HG02623 (cell line): Measurements from ENCODE around the gene NFIC.
"Not testable (repeated sequence)": the region's sequence is repeated elsewhere in the genome, so short reads cannot be mapped to it uniquely, and the experiment has no call there.

Source experiments
- ATAC-seq: cut with Tn5 transposase; IDR thresholded peaks from one replicate; pipeline ENCODE4 v1.9.1; 2021; ENCODE audit warnings: moderate library complexity; ENCODE audit not compliant: unreplicated experiment

Gene NFIC

GRCh38 chr19:3336680-3337523, 29.5 kb upstream of the NFIC start:
- no peak for ATAC-seq

GRCh38 chr19:3338541-3339181, 27.7 kb upstream of the NFIC start:
- no peak for ATAC-seq

- ATAC-seq, result no peak
Observed at GRCh38 chr19:3340340-3340739, 26.0 kb upstream of the NFIC start.

GRCh38 chr19:3342246-3342645, 24.1 kb upstream of the NFIC start:
- ATAC-seq, result no peak

- ATAC-seq, result not testable (repeated sequence)
Observed at GRCh38 chr19:3342962-3343361, 23.4 kb upstream of the NFIC start.

- ATAC-seq, result no peak
Observed at GRCh38 chr19:3343619-3344502, 22.5 kb upstream of the NFIC start.

- no peak for ATAC-seq
Observed at GRCh38 chr19:3344608-3345598, 21.5 kb upstream of the NFIC start.

GRCh38 chr19:3345850-3346460, 20.4 kb upstream of the NFIC start:
- no peak for ATAC-seq

GRCh38 chr19:3346677-3347353, 19.6 kb upstream of the NFIC start:
- no peak for ATAC-seq

GRCh38 chr19:3348042-3348441, 18.3 kb upstream of the NFIC start:
- ATAC-seq, result no peak

GRCh38 chr19:3348469-3348868, 17.9 kb upstream of the NFIC start:
- ATAC-seq, result not testable (repeated sequence)

- ATAC-seq, result no peak
Observed at GRCh38 chr19:3350014-3350663, 16.2 kb upstream of the NFIC start.

- no peak for ATAC-seq
Observed at GRCh38 chr19:3351702-3352447, 14.5 kb upstream of the NFIC start.

- ATAC-seq, result no peak
Observed at GRCh38 chr19:3353493-3353892, 12.9 kb upstream of the NFIC start.

- no peak for ATAC-seq
Observed at GRCh38 chr19:3356805-3357204, 9.6 kb upstream of the NFIC start.

GRCh38 chr19:3357271-3357991, 9.0 kb upstream of the NFIC start:
- ATAC-seq, result no peak

GRCh38 chr19:3357992-3358688, 8.2 kb upstream of the NFIC start:
- ATAC-seq, result no peak
